SJSA1 (cell line): Measurements from ENCODE around the gene TYW1. TPM values are rescaled to one million over a fixed set of nuclear protein-coding genes. Genes with fewer than 3 reads are reported as not detected.
A peak's percentile ranks its signal among the peaks of the same experiment; 100 is the strongest.
"Not testable (repeated sequence)": the region's sequence is repeated elsewhere in the genome, so short reads cannot be mapped to it uniquely, and the experiment has no call there.

Experiments used
- DNase-seq, 2 experiments: peaks; one replicate each; pipeline ENCODE4 v3.0.0-alpha.2; 2015 to 2020; ENCODE audit warnings: low spot score in 2 of 2, low read depth in 1 of 2
- H3K27ac ChIP-seq: fragments of 250-450 bp; sonication (Bioruptor Pico); 2 replicates; pipeline ENCODE4 v1.5.1; 2020; ENCODE audit warnings: mild to moderate bottlenecking, moderate library complexity
- H3K27me3 ChIP-seq: fragments of 250-450 bp; sonication (Bioruptor Pico); replicated peaks from 2 replicates; pipeline ENCODE4 v1.5.1; 2020; ENCODE audit warnings: mild to moderate bottlenecking, moderate library complexity
- H3K36me3 ChIP-seq: fragments of 250-450 bp; sonication (Bioruptor Pico); 2 replicates; pipeline ENCODE4 v1.5.1; 2020; ENCODE audit warnings: mild to moderate bottlenecking
- H3K4me1 ChIP-seq: fragments of 250-450 bp; sonication (Bioruptor Pico); replicated peaks from 2 replicates; pipeline ENCODE4 v1.6.1; 2021; ENCODE audit warnings: mild to moderate bottlenecking
- H3K4me3 ChIP-seq: fragments of 250-450 bp; sonication (Bioruptor Pico); 2 replicates; pipeline ENCODE4 v1.5.1; 2020; ENCODE audit warnings: mild to moderate bottlenecking
- H3K9me3 ChIP-seq: fragments of 250-450 bp; sonication (Bioruptor Pico); replicated peaks from 2 replicates; pipeline ENCODE4 v1.5.1; 2020; ENCODE audit warnings: mild to moderate bottlenecking
- total RNA-seq: library from RNA; depleted of rRNA; stranded (reverse); fragments of >200 nt; shearing (Covaris generic); gene quantifications from 2 replicates; pipeline ENCODE4 v1.2.3, GENCODE V29; 2014

Gene TYW1
- total RNA-seq, 1 experiment from 2014 or later: 17.3 TPM

DNA sequence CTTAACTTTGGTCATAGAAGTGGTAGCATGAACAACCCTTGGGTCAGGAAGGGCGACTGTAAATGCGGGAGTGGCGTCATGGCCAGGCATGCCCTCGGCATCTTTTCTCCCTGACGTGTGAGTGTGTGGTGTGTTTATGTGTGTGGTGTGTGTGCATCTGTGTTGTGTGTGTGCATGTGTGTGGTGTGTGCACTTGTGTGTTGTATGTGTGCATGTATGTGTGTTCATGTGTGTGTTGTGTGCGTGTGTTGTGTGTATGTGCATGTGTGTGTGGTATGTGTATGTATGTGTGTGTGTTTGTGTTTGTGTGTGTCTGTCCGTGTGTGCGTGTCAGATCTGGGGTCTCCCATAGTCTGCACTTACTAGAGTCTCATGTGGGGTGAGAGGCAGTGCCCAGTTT is 192.5 kb downstream of the TYW1 start:
- H3K36me3 ChIP-seq, H3K27ac ChIP-seq, H3K9me3 ChIP-seq, H3K27me3 ChIP-seq, DNase-seq, H3K4me3 ChIP-seq: not testable (repeated sequence)
- peaks cover 12% of the 10 kb centered on the region for H3K4me1 ChIP-seq

DNA sequence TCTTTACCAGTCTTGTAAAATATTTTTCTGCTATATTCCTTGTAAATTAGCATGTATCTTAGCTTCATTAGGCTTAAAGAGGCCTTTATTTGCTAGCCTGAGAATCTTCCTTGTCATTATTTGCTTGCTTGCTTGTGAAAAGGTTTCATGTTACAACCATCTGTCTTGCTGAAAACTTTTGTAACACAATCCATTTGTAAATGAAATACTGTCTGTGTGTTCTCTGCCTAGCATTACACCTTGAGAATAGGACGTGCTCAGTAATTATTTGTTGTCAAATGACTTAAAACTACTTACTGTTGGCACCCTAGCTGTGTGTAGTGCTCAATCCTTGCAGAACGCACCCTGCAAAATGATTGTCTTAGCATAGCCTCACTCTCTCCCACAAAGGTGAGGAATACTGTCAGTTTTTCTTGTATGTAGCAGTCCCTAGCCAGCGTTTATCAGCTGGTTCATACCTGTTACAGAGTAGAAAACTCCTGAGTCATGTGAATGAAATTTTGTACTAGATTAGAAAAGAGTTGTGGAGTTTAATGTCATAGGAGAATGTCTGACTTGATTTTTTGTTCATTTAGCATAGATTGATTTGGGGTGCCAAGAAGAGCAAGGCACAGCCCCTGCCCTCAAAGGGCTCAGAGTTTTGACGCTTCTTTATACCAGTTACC is 193.3 kb downstream of the TYW1 start:
- H3K4me1 ChIP-seq: peaks cover 12% of the 10 kb centered on the region
- not testable (repeated sequence) for H3K36me3 ChIP-seq, H3K27ac ChIP-seq, H3K27me3 ChIP-seq, DNase-seq, H3K4me3 ChIP-seq, H3K9me3 ChIP-seq

DNA sequence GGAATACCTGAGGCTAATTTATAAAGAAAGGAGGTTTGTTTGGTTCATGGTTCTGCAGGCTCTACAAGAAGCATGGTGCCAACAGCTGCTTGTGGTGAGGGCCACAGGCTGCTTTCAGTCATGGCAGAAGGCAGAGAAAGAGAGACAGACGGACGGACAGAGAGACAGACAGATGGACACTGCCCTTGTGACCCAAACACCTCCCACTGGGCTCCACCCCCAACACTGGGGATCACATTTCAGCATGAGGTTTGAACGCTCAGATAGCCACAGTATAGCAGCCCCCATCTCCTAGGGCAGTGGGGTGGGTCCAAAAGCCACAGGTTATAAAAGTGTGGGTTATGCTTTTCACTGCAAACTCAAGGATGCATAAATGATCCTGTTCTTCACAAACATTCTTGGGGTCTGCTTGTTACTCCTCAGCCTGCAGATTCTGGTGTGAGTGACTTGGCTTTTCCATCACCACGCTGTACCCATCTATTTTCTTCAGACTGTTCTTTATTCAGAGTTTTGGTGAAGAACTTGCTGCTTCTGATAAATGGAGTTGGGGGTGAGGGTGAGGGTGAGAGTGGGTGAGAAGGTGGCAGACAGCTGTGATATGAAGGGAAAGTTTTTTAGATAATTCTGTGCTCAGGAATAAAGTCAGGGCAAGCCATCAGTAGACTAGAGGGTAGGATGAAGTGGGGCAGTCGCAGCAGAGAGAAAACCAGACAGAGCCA is 194.5 kb downstream of the TYW1 start:
- DNase-seq, H3K27me3 ChIP-seq, H3K27ac ChIP-seq: not testable (repeated sequence)

DNA sequence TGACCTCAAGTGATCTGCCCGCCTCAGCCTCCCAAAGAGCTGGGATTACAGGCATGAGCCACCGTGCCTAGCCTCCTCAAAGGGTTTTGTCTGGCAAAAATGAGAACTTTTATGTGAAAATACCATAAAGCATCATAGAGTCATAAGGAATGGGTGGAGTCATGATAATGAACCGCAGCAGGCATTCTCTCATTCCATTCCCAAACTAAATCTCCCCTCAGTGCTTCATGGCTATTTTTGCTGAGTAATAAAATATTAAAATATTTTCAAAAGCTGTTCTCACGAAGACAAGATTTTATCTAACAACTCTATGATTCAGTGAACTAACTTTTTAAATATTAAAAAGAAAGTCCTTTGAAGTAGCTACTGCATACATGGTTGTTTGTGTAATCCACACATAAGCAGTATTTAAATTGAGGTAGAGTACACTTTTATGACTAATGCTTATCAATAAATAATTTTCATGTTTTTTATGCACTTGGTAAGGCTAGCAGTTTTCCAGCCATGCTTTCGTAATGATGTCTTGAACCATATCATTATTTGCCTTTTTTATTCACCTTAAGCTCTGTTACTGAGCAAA is 195.6 kb downstream of the TYW1 start:
- DNase-seq, H3K9me3 ChIP-seq, H3K4me3 ChIP-seq, H3K27me3 ChIP-seq, H3K36me3 ChIP-seq, H3K27ac ChIP-seq: not testable (repeated sequence)
- H3K4me1 ChIP-seq: peaks cover 12% of the 10 kb centered on the region

More for the DNA sequence above, 194.5 kb downstream of the TYW1 start:
- H3K4me3 ChIP-seq, H3K9me3 ChIP-seq, H3K36me3 ChIP-seq: not testable (repeated sequence)
- H3K4me1 ChIP-seq: peaks cover 12% of the 10 kb centered on the region

DNA sequence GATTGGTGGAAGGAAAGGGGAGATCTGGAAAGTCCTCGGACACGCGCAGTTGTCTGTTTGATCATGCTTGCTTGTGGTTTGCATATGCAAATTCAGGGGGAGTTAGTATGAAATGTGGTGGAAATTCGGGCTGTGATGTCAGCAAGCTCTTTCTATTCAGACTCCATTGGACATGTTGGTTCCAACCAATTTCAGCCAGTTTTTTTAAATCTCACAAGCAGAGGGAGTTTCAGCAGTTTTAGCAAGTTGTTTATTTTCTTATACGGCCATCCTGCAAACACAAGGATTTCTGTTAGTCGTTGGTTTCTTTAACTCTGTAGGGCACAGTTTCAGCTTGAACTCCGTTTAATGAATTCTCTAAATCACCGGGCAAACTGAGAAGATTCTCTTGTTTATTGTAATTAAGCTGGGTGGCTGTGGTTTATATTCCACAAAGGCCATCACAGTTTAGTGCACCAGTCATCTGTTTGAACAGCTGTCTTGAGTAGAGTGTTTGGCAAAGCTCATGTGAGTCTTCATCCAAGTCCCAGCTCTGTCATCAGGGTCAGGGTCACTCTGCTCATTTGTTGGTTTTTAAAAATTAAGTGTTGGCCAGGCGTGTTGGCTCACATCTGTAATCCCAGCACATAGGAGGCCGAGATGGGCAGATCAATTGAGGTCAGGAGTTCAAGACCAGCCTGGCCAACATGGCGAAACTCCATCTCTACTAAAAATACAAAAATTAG is 196.4 kb downstream of the TYW1 start:
- not testable (repeated sequence) for H3K4me3 ChIP-seq, H3K36me3 ChIP-seq, H3K27me3 ChIP-seq, H3K9me3 ChIP-seq
- peak in 1 of 2 experiments; percentile 64 for DNase-seq
- H3K27ac ChIP-seq: peak overlapping the region; percentile 54
- peaks cover 12% of the 10 kb centered on the region for H3K4me1 ChIP-seq

DNA sequence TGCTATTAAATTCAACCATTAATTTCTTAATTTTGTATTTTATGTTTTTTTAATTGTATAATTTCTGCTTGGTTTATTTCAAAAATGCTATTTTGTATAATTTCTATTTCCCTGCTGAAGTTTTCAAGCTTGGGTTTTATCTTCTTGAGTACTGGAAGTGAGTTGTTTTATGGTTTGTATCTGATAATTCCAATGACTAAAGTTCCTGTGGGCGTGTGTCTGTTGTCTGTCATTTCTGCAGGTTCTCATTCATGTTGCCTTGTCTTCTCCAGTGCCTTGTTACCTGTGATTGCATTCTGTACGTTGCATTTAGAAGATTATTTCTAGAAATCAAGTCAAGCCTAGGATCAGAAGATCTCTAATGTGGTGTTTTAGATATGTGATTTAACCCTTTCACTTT is 199.5 kb downstream of the TYW1 start:
- peaks cover 12% of the 10 kb centered on the region for H3K4me1 ChIP-seq
- H3K27ac ChIP-seq, H3K4me3 ChIP-seq, H3K36me3 ChIP-seq, H3K9me3 ChIP-seq, H3K27me3 ChIP-seq, DNase-seq: not testable (repeated sequence)

DNA sequence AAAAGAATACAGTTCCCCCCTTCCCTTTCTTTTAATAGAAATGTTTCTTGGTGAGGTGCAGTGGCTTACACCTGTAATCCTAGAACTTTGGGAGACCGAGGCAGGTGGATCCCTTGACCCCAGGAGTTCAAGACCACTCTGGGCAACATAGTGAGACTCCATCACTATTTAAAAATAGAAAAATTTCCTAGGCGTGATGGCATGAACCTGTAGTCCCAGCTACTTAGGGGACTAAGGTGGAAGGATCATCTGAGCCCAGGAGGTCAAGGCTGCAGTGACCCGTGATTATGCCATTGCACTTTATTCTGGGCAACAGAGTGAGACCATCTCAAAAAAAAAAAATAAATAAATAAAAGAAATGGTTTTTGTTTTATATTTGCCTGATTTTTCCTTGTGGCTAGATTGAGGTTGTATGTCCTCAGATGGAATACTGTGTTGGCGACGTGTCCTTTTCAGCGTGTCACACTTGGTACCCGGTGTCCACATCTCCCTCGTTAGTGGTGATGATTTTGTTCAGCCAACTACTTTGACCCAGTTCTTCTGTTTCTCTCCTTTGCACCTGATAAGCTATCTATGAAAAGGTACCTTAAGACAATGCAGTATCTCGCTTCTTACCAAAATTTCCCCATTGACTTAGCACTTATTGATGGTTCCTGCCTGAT is 202.4 kb downstream of the TYW1 start:
- not testable (repeated sequence) for H3K27ac ChIP-seq, H3K9me3 ChIP-seq, H3K27me3 ChIP-seq, H3K4me3 ChIP-seq, H3K4me1 ChIP-seq, DNase-seq, H3K36me3 ChIP-seq

DNA sequence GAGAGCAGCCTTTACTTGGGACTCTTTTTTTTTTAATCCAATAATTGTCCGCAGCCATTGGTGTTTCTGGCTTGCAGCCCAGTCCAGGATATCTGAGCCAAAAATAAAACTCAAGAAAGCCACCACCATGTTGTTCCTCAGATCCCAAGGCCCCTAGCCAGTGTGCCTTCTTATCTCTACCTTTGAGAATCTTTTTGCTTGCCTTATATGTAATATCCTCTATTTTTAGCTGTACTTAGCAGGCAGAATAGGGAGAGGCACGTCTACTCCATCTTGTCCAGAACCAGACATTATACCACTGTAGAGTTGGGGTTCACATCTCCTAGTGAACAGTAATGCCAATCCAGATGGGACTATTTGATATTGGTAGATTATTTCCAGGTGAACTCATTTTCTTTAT is 209.1 kb downstream of the TYW1 start:
- not testable (repeated sequence) for DNase-seq, H3K27ac ChIP-seq

DNA sequence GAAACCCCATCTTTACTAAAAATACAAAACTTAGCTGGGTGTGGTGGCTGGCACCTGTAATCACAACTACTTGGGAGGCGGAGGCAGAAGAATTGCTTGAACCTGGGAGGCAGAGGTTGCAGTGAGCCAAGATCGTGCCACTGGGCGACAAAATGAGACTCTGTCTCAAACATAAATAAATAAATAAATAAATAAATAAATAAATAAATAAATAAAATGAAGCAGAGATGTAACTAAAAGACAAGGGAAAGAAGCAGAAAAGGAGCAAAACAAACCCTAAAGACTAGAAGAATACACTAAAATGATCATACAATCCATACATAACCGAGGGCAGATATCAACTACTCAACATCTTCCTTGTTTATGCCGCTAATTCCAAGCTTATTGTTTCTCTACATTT is 209.8 kb downstream of the TYW1 start:
- Histone ChIP-seq H3K27ac (no peak overlapping the region), H3K4me3 (no peak overlapping the region), H3K27me3 (no peaks in the 10 kb centered on the region), H3K4me1 (no peaks in the 10 kb centered on the region), H3K36me3 (no peaks in the 10 kb centered on the region; the same call in 1 of the 2 replicates), H3K9me3 (no peaks in the 10 kb centered on the region)
- DNase-seq: no peak

More for the DNA sequence above, 209.1 kb downstream of the TYW1 start:
- not testable (repeated sequence) for H3K27me3 ChIP-seq, H3K4me3 ChIP-seq, H3K4me1 ChIP-seq, H3K36me3 ChIP-seq, H3K9me3 ChIP-seq

DNA sequence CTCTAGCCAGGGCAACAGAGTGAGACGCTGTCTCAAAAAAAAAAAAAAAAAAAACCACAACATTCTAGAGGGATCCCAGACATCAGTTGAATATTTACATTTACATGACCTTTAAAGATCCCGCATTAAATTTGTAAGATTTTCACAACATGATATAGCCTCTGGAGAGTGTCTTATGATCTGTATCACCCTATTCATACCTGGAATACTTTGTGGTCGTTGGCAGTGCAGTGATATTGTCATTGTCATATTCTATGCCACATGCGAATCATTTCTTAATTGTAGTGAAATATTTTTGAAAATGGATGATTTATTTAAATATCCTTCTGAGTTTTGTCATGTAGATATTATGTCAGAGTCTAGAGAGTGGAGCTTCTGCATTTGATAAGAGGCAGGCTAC is 212.0 kb downstream of the TYW1 start:
- not testable (repeated sequence) for DNase-seq, H3K36me3 ChIP-seq, H3K9me3 ChIP-seq

DNA sequence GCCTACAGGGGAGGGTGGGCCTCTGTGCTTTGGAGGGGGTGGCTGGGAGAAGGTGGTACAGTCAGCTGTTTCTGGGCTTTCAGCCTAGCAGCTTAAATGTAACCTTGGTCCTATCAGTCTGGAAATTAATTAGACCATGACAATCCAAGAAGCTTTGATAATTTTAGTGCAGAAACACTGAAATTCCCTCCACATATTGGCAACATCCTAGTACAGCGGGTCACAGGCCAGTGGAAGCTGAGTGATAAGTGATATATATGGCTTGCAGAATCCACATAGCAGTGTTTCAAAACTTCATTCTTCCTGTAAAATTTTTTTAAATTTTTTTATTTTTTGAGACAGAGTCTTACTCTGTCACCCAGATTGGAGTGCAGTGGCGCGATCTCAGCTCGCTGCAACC is 212.6 kb downstream of the TYW1 start:
- DNase-seq: no peak
- no peak overlapping the region for H3K4me3 ChIP-seq

More for the DNA sequence above, 212.0 kb downstream of the TYW1 start:
- not testable (repeated sequence) for H3K4me3 ChIP-seq, H3K4me1 ChIP-seq, H3K27ac ChIP-seq, H3K27me3 ChIP-seq

DNA sequence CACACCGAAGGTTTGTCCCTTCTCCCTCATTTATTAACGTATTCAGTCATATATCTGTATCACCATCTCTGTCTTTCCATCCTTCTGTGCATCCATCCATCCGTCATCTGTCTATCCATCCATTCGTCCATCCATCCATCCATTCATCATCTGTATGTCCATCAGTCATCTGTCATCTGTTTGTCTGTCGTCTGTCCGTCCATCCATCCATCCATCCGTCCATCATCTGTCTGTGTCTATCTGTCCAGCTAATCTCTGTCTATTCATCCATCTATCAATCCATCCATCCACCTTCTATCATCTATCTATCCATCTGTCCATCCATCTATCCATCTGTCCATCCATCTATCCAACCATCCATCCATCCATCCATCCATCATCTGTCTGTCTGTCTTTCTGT is 213.9 kb downstream of the TYW1 start:
- no peaks in the 10 kb centered on the region; the same call in 1 of the 2 replicates for H3K36me3 ChIP-seq
- H3K9me3 ChIP-seq: no peaks in the 10 kb centered on the region
- H3K27ac ChIP-seq: no peak overlapping the region
- H3K4me1 ChIP-seq: no peaks in the 10 kb centered on the region
- no peak for DNase-seq
- no peaks in the 10 kb centered on the region for H3K27me3 ChIP-seq
- no peak overlapping the region for H3K4me3 ChIP-seq

More for the DNA sequence above, 212.6 kb downstream of the TYW1 start:
- Histone ChIP-seq H3K4me1 (no peaks in the 10 kb centered on the region), H3K9me3 (no peaks in the 10 kb centered on the region), H3K27me3 (no peaks in the 10 kb centered on the region), H3K27ac (no peak overlapping the region), H3K36me3 (no peaks in the 10 kb centered on the region; the same call in 1 of the 2 replicates)

DNA sequence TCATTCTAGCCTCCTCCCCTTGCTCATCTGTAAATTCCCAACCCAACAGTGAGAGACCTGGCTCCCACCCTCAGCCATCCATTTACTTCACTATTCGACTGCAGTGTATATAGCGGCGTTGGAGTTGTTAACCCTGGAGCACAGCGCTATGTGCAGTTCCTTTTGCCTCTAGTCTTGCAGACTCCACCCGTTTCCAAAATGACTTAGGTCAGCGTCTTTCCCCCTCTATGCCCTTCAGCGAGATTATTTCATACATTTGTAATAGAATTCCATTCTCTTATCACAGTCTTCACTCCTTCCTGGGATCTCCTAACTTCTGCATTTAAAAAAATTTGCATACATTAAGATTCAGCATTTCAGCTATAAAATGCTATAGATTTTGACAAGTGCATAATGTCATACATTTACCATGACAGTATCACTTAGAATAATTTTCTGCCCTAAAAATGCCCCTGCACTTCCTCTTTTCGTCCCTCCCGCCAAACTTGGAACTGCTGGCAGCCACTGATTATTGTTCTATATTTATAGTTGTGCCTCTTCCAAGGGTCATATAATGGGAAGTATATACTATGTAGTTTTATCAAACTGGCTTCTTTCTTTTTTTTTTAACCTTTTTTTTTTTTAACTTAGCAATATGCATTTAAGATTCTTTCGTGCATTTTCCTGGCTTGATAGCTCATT is 215.2 kb downstream of the TYW1 start:
- H3K9me3 ChIP-seq, H3K4me1 ChIP-seq, DNase-seq, H3K36me3 ChIP-seq, H3K4me3 ChIP-seq, H3K27me3 ChIP-seq, H3K27ac ChIP-seq: not testable (repeated sequence)
